H4 (cell line): ENCODE results near the gene ZNF598. TPM values are rescaled to one million over a fixed set of nuclear protein-coding genes. Genes with fewer than 3 reads are reported as not detected.
A peak's percentile ranks its signal among the peaks of the same experiment; 100 is the strongest.
"Not testable (repeated sequence)": the region's sequence is repeated elsewhere in the genome, so short reads cannot be mapped to it uniquely, and the experiment has no call there.

Experiments used
- DNase-seq: peaks from one replicate; pipeline ENCODE4 v3.0.0-alpha.2; 2015; ENCODE audit warnings: low spot score
- total RNA-seq: library from RNA; depleted of rRNA; stranded (reverse); fragments of >200 nt; shearing (Covaris generic); gene quantifications from 2 replicates; pipeline ENCODE4 v1.2.3, GENCODE V29; 2014

The ZNF598 gene
- total RNA-seq, 1 experiment from 2014 or later, result 5.5 TPM

GRCh38 chr16:2028620-2029220 is 19.1 kb upstream of the ZNF598 start:
- no peak for DNase-seq

GRCh38 chr16:2028146-2028545 is 18.5 kb upstream of the ZNF598 start:
- DNase-seq, result no peak

- no peak for DNase-seq
Observed at GRCh38 chr16:2027024-2028010, 17.7 kb upstream of the ZNF598 start.

GRCh38 chr16:2026461-2027023 is 16.9 kb upstream of the ZNF598 start, which contains the start of gene NHERF2:
Gene NHERF2 (plus strand): TSS chr16:2026902. CDS start chr16:2027006, 104 bp downstream.
- DNase-seq, result no peak

- DNase-seq, result no peak
Observed at GRCh38 chr16:2025878-2026460, 16.3 kb upstream of the ZNF598 start.

GRCh38 chr16:2025251-2025650 is 15.6 kb upstream of the ZNF598 start:
- DNase-seq, result no peak

- DNase-seq, result no peak
Observed at GRCh38 chr16:2024032-2024420, 14.4 kb upstream of the ZNF598 start.

- DNase-seq, result peak; percentile 79
Observed at GRCh38 chr16:2023092-2024031, 13.7 kb upstream of the ZNF598 start.

GRCh38 chr16:2022723-2023091 is 13.1 kb upstream of the ZNF598 start:
- no peak for DNase-seq

GRCh38 chr16:2019921-2020831 is 10.6 kb upstream of the ZNF598 start:
- DNase-seq, result no peak

- DNase-seq, result no peak
Observed at GRCh38 chr16:2019518-2019920, 9.9 kb upstream of the ZNF598 start, which contains the start of gene NPW. Gene NPW (plus strand): TSS chr16:2019785.

- no peak for DNase-seq
Observed at GRCh38 chr16:2016407-2016922, 6.8 kb upstream of the ZNF598 start.

- no peak for DNase-seq
Observed at GRCh38 chr16:2015947-2016208, 6.3 kb upstream of the ZNF598 start.

- peak; percentile 85 for DNase-seq
Observed at GRCh38 chr16:2015117-2015946, 5.7 kb upstream of the ZNF598 start.

- no peak for DNase-seq
Observed at GRCh38 chr16:2013527-2013926, 3.9 kb upstream of the ZNF598 start.

- DNase-seq, result not testable (repeated sequence)
Observed at GRCh38 chr16:2011726-2012125, 2.1 kb upstream of the ZNF598 start.

- DNase-seq, result no peak
Observed at GRCh38 chr16:2009164-2009711, 383 bp downstream of the ZNF598 start.

GRCh38 chr16:2008631-2009163 is 924 bp downstream of the ZNF598 start:
- DNase-seq, result no peak
